HFFc6 (cell line): ENCODE results near the gene BOLA3. TPM values are rescaled to one million over a fixed set of nuclear protein-coding genes. Genes with fewer than 3 reads are reported as not detected.

ENCODE experiments used
- DNase-seq: peaks from one replicate; pipeline ENCODE4 v3.0.0-alpha.2; 2018
- H3K27ac Mint-ChIP-seq: 2 replicates; pipeline ENCODE4 v1.8.0; 2020; ENCODE audit warnings: mild to moderate bottlenecking, mixed read lengths
- H3K27me3 Mint-ChIP-seq: 2 replicates; pipeline ENCODE4 v1.8.0; 2021; ENCODE audit warnings: mild to moderate bottlenecking, moderate library complexity, mixed read lengths; ENCODE audit not compliant: insufficient read depth
- H3K36me3 Mint-ChIP-seq: 2 replicates; pipeline ENCODE4 v1.8.0; 2021; ENCODE audit warnings: low read depth, mixed read lengths
- H3K4me1 Mint-ChIP-seq: 2 replicates; pipeline ENCODE4 v1.8.0; 2020; ENCODE audit warnings: low read depth, mixed read lengths
- H3K4me3 Mint-ChIP-seq: 2 replicates; pipeline ENCODE4 v1.8.0; 2020; ENCODE audit warnings: mild to moderate bottlenecking, moderate library complexity, mixed read lengths
- H3K9me3 Mint-ChIP-seq: 2 replicates; pipeline ENCODE4 v1.8.0; 2020; ENCODE audit warnings: mild to moderate bottlenecking, mixed read lengths
- long read RNA-seq: library from polyadenylated mRNA; unstranded; transcript quantifications from one replicate; pipeline ENCODE4 v2.0.0, GENCODE V29; 2019
- total RNA-seq, 6 experiments: library from RNA; stranded (reverse); fragmentation: NEBNext Ultra II Directional; extraction: Animal tissue kit (Norgen Biotek cat#: 25700); gene quantifications; 2 replicates in 1 of 6; 3 replicates in 5 of 6; pipeline ENCODE4 v1.2.3, GENCODE V29; 2021
- TF ChIP-seq, protein P1 (sequence below): fragments of 200-600 bp; sonication (generic); IDR thresholded peaks from 2 replicates; pipeline ENCODE4 v1.5.0; 2021; ENCODE audit warnings: antibody characterized with exemption, mild to moderate bottlenecking

The BOLA3 gene, protein sequence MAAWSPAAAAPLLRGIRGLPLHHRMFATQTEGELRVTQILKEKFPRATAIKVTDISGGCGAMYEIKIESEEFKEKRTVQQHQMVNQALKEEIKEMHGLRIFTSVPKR
- 10 to 100 TPM; 71.6 to 92.5 (median 80.8) TPM for total RNA-seq
- long read RNA-seq, transcript BOLA3-202 (4 exons, 639 nt) = major isoform, 58 of 75 reads
- long read RNA-seq, transcript BOLA3-201 (3 exons, 444 nt) = minor isoform, 15 of 75 reads
- long read RNA-seq, partial matches to known transcripts = 1 of 75 reads
- long read RNA-seq, other reads (novel, unspliced or antisense) = 1 of 75 reads

DNA sequence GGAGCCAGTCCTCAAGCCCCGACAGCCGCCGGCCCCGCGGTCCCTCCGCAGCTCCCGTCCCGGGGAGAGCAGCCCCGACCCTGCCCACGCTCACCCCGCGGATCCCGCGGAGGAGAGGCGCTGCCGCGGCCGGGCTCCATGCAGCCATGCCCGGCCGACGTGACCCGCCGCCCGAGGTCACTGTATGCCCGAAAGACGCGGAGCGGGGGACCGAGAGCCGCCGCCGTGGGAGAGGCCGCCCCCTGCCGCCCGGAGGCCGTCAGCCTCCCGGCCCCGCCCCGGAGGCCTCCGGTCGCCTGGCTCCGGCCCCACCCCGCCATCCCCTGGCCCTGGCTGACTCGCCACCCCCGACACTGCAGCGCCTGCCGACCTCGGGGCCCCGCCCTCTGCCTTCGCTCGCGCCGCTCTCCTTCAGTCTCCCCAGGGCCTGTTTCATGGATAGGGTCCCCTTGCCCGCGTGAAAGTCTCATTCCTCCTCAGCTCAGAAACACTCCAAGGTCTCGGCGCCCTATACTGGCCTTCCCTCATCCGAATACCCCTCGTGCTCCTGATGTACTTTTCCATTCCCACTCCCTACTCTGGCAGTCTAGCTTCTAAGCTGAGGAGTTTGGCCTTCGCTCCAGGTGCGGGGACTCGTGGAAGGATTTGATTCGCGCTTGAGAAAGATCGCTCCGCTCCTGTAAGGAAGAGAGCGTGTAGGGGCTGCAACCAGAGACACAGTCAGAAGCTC lies at the start of gene BOLA3:
TSS of gene BOLA3 (minus strand) at position 186 of the 730 bp plus-strand sequence. CDS start at position 148, 38 bp downstream.
- TF ChIP-seq, protein P1, sequence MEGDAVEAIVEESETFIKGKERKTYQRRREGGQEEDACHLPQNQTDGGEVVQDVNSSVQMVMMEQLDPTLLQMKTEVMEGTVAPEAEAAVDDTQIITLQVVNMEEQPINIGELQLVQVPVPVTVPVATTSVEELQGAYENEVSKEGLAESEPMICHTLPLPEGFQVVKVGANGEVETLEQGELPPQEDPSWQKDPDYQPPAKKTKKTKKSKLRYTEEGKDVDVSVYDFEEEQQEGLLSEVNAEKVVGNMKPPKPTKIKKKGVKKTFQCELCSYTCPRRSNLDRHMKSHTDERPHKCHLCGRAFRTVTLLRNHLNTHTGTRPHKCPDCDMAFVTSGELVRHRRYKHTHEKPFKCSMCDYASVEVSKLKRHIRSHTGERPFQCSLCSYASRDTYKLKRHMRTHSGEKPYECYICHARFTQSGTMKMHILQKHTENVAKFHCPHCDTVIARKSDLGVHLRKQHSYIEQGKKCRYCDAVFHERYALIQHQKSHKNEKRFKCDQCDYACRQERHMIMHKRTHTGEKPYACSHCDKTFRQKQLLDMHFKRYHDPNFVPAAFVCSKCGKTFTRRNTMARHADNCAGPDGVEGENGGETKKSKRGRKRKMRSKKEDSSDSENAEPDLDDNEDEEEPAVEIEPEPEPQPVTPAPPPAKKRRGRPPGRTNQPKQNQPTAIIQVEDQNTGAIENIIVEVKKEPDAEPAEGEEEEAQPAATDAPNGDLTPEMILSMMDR = peak; percentile 82
- Mint-ChIP-seq H3K4me1 (no peaks in the 10 kb centered on the region), H3K4me3 (no peak within 1 kb of the TSS), H3K27ac (no peak within 1 kb of the TSS), H3K9me3 (no peaks in the 10 kb centered on the region), H3K36me3 (peaks cover 7% of the 10 kb centered on the region; the same call in 1 of the 2 replicates), H3K27me3 (no peaks in the 10 kb centered on the region)
- peak; percentile 59 for DNase-seq

DNA sequence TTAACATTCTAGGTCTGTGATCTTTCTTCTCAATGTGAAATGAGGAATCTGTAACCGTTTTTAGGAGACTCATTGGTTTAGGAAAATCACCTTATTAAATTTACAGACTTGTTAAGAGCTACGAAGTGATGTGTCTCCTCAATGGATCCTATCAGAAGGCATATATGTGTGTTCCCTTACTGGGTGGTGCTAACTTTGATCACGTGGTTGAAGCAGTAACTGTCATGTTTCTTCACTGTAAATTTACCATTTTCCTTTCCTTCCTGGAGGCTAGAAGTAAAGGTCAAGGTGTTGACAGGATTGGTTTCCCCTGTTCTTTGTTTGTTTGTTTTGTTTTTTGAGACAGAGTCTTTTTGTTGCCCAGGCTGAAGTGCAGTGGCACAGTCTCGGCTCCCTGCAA lies 49.3 kb upstream of the BOLA3 start:
- H3K27ac Mint-ChIP-seq = no peak overlapping the region
- peaks cover 40% of the 10 kb centered on the region for H3K4me1 Mint-ChIP-seq
- no peak for DNase-seq
- peaks cover 16% of the 10 kb centered on the region; the same call in 1 of the 2 replicates for H3K36me3 Mint-ChIP-seq
- H3K4me3 Mint-ChIP-seq = no peak overlapping the region
- H3K27me3 Mint-ChIP-seq = peaks cover 12% of the 10 kb centered on the region
- H3K9me3 Mint-ChIP-seq = no peaks in the 10 kb centered on the region
- TF ChIP-seq, protein P1 = no peak

GRCh38 chr2:74194799-74195198 lies 47.1 kb upstream of the BOLA3 start:
- no peaks in the 10 kb centered on the region for H3K9me3 Mint-ChIP-seq
- peaks cover 22% of the 10 kb centered on the region for H3K4me1 Mint-ChIP-seq
- TF ChIP-seq, protein P1 = no peak
- H3K27ac Mint-ChIP-seq = no peak overlapping the region
- H3K4me3 Mint-ChIP-seq = no peak overlapping the region
- peaks cover 21% of the 10 kb centered on the region for H3K27me3 Mint-ChIP-seq
- peaks cover 16% of the 10 kb centered on the region; the same call in 1 of the 2 replicates for H3K36me3 Mint-ChIP-seq
- DNase-seq = no peak

DNA sequence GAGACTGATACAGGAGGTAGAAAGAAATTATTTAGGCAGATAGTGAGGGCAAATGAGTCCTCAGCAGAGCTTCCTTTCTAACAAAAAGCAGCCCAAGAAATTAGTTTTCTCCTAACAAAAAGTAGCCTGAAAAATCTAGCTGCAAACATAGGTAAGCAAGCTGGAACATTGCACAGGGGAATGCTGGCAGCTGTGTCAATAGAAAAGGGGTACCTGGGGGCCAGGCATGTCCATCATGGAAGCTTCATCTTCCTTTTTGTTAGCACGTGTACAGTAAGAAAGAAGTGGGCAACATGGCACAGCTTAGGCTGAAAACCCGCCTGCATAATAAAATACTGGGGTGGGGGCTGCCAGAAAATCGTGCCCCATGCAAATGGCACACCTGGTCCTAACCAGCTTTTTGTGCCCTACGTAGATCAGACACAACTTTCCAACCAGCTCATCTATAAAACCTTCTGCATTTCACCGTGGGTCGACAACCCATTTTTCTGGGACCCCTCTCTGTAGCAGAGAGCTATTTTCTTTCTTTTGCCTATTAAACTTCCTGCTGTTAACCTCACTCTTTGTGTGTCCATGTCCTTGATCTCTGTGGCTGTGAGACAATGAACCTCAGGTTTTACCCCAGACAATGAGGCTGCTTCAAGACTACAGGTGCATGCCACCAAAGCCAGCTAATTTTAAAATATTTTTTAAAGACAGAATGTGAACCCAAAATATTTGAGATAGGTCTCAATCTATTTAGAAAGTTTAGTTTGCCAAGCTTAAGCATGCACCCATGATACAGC lies 44.1 kb upstream of the BOLA3 start:
- no peaks in the 10 kb centered on the region for H3K36me3 Mint-ChIP-seq
- TF ChIP-seq, protein P1 = no peak

GRCh38 chr2:74188696-74189095 lies 41.0 kb upstream of the BOLA3 start:
- Mint-ChIP-seq H3K27me3 (peaks cover 13% of the 10 kb centered on the region; the same call in 1 of the 2 replicates), H3K36me3 (no peaks in the 10 kb centered on the region), H3K4me3 (no peak overlapping the region), H3K4me1 (peaks cover 19% of the 10 kb centered on the region), H3K9me3 (no peaks in the 10 kb centered on the region), H3K27ac (no peak overlapping the region)
- DNase-seq = no peak
- TF ChIP-seq, protein P1 = no peak

More for the DNA sequence above, 44.1 kb upstream of the BOLA3 start:
- Mint-ChIP-seq H3K4me3 (no peak overlapping the region), H3K4me1 (peaks cover 19% of the 10 kb centered on the region), H3K27ac (no peak overlapping the region), H3K9me3 (no peaks in the 10 kb centered on the region), H3K27me3 (peaks cover 13% of the 10 kb centered on the region; the same call in 1 of the 2 replicates)
- DNase-seq = no peak
